ENCODE measurements around the gene SLC12A9. TPM values are rescaled to one million over a fixed set of nuclear protein-coding genes. Genes with fewer than 3 reads are reported as not detected.

Gene SLC12A9
- total and polyA plus RNA-seq, 2 of the 8 experiments (the other 6 are each of a cell fraction or from before 2014, with no cell fraction given): 31.4 to 40.1 TPM

DNA sequence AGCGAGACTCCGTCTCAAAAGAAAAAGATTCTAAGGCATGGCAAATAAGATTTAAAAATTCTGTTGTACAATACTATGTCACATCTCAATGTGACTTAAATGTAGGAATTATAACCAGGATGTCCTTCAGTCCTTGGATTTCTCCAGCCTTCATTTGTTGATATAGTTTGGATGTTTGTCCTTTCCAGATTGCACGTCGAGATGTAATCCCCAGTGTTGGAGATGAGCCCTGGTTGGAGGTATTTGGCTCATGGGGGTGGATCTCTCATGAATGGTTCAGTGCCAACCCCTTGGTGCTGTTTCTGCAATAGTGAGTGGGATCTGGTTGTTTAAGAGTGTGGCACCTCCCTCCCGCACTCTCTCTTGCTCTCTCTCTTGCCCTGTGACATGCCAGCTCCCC, 56.0 kb downstream of the SLC12A9 start (continued):
- TF ChIP-seq CHD7 (IDR thresholded peaks at IDR 0.05; ENCODE audit: insufficient replicate concordance, low read length): no peak
- no peak for TF ChIP-seq EZH2 (IDR thresholded peaks at IDR 0.05; ENCODE audit: low read depth, low read length, severe bottlenecking)
